Activated naive CD8-positive, alpha-beta T cell treated with anti-CD3 and anti-CD28 coated beads, Interleukin-2, amount 50 U/mL, for 16 hours (primary cell): Measurements from ENCODE around the gene CACHD1.

Source experiments
- DNase-seq: peaks from one replicate; pipeline ENCODE4 v3.0.0-alpha.2; 2020; ENCODE audit warnings: low read depth, low spot score

CACHD1 gene

DNA sequence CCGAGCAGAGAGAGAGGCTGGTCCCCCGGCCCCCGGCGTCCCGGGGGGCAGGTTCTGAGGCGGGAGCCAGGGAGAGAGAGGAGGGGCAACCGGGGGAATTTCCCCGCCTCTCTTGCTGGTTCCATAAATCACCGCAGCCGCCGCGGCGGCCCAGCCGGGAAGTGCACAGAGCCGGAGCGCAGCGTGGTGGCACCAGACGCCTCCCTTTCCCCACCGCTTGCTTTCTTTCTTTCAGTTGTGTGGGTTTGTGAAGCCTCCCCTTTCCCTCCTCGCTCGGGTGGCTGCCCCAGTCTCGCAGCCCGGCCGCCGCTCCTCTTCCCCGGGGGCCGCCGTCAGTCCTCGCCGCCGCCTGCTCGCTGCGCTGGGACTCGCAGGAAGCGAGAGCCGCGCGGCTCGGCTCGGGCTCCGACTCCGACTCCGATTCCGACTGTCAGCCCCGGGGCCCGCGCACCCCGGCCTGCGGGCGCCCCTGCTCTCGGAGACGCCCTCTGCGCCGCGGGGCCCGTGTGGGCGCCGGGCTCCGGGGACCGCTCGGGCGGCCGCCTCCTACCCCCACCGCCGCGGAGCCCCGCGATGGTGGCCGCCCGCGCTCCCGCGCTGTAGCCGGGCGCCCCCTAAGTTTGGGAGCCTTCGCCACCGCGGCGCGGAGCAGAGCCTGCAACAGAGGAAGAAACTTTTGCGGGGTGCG lies at the start of gene CACHD1:
Gene CACHD1 (plus strand): TSS at position 153 of the 688 bp plus-strand sequence. CDS start 616 bp downstream, outside the sequence.
- peak; percentile 51 for DNase-seq

DNA sequence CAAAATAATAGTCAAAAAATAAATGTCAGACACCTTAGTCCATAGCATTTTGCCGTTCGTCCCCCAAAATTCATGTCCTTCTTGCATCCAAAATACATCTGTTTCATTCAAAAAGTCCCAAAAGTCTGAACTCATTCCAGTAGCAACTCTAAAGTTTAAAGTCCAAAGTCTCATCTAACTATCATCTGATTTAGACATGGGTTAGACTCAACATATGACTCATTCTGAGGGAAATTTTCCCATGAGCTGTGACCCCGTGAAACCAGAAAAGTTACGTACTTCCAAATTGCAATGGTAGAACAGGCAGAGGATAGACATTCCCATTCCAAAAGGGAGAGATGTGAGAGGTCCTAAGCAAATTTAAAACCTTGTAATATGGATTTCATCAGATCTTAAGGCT lies 48.6 kb upstream of the CACHD1 start:
- DNase-seq = no peak

- no peak for DNase-seq
Measured at GRCh38 chr1:64423526-64423925, 46.4 kb upstream of the CACHD1 start.

GRCh38 chr1:64424412-64424811 lies 45.5 kb upstream of the CACHD1 start:
- no peak for DNase-seq

DNA sequence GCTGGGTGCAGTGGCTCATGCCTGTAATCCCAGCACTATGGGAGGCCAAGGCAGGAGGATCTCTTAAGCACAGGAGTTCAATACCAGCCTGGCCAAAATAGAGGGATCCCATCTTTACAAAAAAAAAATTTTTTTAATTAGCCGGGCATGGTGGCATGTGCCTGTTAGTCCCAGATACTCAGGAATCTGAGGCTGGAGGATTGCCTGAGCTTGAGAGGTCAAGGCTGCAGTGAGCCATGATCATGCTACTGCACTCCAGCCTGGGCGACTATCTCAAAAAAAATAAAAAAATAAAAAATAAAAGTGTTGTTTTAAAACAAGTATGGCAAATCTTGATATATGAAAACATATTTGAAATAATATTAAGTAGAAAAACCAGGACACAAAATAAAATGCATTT lies 44.4 kb upstream of the CACHD1 start:
- no peak for DNase-seq

- DNase-seq = no peak
Measured at GRCh38 chr1:64426681-64427080, 43.2 kb upstream of the CACHD1 start.

DNA sequence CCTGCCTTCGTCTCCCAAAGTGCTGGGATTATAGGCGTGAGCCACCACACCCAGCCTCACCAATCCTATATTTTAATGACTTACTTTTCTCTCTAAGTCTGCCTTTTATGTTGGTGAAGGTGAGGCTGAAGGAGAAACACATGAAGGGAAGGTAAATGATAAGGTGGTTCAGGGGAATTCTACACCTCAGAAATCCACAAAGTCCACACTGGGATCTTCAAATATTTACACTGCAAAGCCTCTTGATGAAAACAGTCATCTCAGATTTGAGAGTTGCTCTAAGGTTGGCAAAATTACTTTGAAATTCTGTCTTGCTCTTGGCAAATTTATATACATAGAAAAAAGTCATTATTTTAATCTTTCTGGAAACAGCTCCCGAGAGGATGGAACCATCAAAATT lies 42.0 kb upstream of the CACHD1 start:
- DNase-seq = no peak

DNA sequence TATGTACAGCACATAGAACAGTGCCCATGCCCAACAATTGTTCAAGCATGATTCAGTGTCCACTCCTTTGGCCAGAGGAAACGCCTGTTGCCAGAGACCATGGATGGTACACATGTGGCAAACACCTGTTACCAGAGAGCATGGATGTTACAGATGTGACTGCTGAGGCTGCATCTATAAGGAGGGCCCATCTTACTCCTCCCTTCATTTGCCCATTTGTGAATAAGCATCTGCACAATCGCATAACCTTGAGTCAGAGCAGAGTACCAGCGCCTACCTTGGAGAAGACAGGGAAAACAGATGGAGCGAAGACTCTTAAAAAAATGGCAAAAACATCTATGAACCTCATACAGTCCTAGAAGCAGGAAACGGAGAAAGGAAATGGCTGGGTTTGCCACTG lies 36.6 kb upstream of the CACHD1 start:
- DNase-seq = no peak

DNA sequence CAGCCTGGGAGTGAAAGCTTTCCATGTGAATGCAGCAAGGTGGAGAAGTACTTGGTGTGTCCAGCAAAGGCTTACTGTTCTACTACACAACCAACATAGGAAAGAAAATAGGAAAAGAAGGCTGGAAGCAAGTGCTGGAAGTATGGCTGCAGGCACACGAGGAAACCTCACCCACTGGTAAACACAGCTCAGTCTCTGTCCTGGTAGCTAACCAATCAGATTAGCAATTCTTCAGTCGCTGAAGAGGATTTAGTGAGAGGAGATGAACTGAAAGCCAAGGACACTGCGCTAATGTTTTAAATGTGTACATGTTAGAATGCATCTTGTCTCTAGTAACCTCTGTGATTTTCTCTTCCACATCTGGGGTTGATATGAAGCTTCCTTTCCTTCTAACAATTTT lies 36.2 kb upstream of the CACHD1 start:
- DNase-seq = no peak

DNA sequence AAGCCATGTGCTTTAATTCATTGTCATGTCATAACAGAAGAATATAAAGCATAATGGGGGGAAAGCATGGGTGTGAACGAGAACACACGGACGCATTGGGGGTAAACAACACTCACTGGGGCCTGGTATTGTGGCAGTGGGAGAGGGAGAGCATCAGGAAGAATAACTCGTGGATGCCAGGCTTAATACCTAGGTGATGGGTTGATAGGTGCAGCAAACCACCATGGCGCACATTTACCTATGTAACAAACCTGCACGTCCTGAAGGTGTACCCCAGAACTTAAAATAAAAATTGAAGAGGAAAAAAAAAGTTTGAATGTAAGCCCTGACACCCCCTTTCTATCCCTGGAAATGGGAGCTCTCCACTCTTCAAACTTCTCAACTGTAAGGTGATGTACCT lies 34.9 kb upstream of the CACHD1 start:
- no peak for DNase-seq

DNA sequence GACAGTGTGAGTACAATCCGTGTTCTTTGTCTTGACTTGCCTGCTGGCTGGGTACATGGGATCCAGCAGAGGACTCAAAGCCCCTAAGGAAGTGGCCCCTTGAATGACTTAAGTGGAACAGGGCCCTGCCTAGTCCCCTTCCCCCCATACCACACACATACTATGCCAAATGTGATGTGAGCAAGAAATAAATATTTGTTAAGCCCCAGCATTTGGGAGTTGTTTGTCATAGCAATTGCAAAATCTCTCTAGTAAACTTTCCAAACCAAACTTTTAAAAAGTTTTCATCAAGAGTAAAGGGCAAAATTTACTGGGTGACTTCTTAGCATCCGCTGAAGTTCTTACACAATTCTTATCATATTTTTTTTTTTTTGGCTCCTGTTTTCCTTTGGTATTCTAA lies 32.5 kb upstream of the CACHD1 start:
- no peak for DNase-seq

DNA sequence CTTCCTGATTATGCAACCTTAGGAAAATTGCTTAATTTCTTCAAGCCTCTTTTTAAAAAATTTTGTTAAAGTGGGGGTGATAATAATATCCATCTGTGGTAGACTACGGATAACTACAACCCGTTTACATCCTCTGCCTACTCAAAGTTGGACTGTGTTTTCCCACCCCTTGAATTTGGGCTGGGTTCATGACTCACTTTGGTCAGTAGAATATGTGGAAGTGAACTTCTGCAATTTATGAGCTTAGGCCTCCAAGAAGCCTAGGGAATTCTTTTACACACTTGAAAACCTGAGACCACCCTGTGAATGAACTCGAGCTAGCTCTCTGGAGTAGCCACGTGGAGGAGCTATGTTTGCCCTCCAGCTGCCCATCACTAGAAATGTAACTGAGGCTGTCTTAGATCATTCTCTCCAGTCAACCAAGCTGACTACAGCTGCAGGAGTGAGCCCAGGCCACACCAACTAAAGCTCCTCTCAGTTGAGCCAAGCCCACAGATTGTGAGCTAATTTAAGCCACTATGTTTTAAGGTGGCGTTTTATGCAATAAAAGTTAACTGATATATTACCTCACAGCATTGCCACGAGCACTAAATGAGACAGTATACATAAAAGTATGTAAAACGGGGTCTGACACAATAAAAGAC lies 29.6 kb upstream of the CACHD1 start:
- no peak for DNase-seq

- no peak for DNase-seq
Measured at GRCh38 chr1:64451440-64451839, 18.5 kb upstream of the CACHD1 start.

GRCh38 chr1:64453688-64454087 lies 16.2 kb upstream of the CACHD1 start:
- DNase-seq = no peak

- DNase-seq = no peak
Measured at GRCh38 chr1:64458915-64459314, 11.0 kb upstream of the CACHD1 start.

DNA sequence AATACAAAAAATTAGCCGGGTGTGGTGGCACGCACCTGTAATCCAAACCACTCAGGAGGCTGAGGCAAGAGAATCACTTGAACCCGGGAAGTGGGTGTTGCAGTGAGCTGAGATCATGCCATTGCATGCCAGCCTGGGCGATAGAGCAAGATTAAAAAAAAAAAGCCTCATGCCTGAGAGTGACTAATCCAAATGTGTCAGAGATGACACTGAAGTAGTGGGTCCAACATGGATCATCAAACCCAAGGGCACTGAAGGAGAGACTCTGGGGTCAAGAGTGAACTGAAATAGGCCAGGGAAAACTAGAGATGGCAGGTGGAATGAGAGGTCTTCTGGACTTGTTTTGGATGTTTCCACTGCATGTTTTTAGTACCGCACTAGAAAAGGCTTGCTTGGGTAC lies 10.2 kb upstream of the CACHD1 start:
- DNase-seq = no peak

DNA sequence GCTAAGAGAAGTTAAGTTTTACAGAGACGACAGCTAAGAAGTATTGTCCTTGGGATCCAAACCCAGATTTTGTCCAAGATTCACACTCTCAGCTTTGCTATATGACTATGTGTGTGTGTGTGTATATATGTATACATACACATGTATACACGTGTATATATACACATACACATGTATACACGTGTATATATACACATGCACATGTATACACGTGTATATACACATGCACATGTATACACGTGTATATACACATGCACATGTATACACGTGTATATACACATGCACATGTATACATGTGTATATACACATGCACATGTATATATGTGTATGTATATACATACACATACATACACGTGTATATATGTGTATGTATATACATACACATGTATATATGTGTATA lies 3.9 kb upstream of the CACHD1 start:
- DNase-seq = no peak

DNA sequence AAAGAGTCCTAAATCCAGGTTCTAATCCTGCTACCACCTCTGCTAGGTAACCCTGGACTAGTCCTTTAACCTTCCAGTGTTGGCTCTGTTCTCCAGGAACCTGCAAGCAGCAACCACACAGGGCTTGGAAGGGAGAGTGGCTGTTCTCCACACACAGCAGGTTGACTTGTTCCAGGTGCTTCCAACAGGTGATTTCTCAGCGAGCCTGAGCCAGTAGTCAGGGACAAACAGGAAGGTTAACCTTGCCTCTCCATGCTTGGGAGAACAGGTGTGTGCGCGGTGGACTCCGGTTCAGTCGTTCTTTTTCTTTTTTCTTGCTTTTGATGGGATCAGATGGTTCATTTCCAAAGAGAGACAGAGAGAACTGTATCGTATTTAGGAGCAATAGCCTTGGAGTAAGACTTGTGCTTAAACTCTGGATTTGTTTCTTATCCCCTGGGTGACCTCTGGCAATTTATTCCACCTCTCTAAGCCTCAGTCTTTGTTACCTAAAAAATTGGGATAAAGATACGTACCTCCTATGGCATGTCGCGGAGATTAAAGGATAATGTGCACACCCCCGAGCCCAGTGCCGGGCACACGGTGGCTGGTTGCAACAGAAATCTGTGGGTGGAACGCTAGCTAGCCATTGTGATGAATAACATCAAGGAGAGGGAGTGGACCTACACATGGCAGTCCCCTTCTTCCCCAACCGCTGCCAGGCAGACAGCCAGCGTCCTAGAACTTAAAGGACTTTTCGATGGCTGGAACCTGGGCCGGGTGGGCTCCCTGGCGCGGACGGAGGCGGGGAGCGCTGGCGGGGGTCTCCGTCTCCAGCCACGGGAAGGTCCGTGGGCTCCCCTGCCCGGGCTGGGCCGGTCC lies 583 bp upstream of the CACHD1 start:
- no peak for DNase-seq

DNA sequence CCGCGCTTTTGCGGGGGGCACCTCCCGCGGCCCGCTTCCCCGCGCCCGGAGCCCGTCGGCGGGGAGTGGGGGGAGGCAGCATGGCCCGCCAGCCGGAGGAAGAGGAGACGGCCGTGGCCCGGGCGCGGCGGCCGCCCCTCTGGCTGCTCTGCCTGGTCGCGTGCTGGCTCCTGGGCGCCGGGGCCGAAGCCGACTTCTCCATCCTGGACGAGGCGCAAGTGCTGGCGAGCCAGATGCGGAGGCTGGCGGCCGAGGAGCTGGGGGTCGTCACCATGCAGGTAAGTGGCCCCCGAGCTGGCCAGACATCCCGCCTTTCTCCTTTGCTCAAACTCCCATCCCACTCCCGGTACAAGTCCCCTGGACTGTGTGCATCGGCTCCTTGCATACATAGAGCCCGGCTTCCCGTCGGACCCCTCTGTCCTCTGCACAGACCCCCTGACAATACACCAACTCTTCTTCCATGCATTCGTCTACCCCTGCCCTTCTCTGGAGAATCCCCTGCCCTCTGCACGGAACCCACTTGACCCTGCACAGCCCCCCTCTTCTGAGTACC lies 812 bp downstream of the CACHD1 start:
- no peak for DNase-seq

- DNase-seq = no peak
Measured at GRCh38 chr1:64471218-64472039, 1.5 kb downstream of the CACHD1 start.

DNA sequence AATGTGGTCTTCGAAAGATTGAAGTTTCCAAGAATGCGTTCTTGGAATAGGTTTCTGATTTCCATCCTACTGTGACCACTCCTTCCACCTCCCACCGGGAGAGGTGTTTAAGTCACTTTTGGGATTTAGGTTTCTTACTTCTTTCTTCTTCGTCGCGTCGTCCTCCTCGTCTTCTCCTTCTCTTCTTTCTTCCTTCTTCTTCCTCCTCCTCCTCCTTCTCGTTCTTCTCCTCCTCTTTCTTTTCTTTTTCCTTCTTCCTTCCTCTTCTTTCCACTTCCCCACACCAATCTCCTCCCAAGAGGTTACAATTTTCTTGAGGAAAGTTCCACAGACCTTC lies 2.1 kb downstream of the CACHD1 start:
- DNase-seq = no peak

GRCh38 chr1:64472805-64473204 lies 2.9 kb downstream of the CACHD1 start:
- DNase-seq = no peak
